Measurements from ENCODE around the gene ATG2B.
"Not testable (repeated sequence)": the region's sequence is repeated elsewhere in the genome, so short reads cannot be mapped to it uniquely, and the experiment has no call there.

Gene ATG2B

DNA sequence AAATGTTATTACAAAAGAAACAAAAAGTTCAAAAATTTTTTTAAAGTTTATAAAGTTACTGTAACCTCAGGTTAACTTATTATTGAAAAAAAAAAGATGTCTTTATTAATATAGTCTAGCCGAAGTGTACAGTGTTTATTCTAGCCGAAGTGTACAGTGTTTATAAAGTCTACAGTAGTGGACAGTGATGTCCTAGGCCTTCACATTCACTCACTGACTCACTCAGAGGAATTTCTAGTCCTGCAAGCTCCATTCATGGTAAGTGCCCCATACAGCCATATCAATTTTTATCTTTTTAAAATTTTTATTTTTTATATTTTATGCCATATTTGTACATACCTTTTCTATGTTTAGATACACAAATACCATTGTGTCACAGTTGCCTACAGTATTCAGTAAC, 10.4 kb downstream of the ATG2B start:
- Histone ChIP-seq H4K20me1 (ENCODE audit: insufficient read depth, low read length, poor library complexity, severe bottlenecking) (no peaks in the 10 kb centered on the region), H3K36me3 (ENCODE audit: insufficient read depth, low read length) (no peaks in the 10 kb centered on the region), H2AFZ (ENCODE audit: low read length) (no peak overlapping the region)

DNA sequence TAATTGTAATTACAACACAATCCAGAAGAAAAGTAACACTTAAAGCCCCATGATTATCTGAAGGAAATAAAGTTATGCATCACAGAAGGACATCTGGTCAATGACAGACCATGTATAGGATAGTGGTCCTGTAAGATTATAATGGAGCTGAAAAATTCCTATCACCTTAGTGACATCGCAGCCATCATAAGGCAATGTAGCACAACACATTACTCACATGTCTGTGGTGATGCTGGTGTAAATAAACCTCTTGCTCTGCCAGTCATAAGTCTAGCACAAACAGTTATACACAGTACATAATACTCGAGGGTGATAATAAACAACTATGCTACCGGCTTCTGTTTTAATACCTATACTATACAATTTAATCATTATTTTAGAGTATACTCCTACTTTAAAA, 11.2 kb downstream of the ATG2B start:
- Histone ChIP-seq H4K20me1 (ENCODE audit: insufficient read depth, low read length, poor library complexity, severe bottlenecking) (no peaks in the 10 kb centered on the region), H3K27me3 (ENCODE audit: insufficient read depth, low read length, poor library complexity, severe bottlenecking) (no peaks in the 10 kb centered on the region), H2AFZ (ENCODE audit: low read length) (no peak overlapping the region), H3K9ac (ENCODE audit: low read depth, low read length, poor library complexity, severe bottlenecking) (no peak overlapping the region), H3K79me2 (ENCODE audit: insufficient read depth, low read length) (peaks cover 17% of the 10 kb centered on the region; the same call in 1 of the 2 replicates), H3K36me3 (ENCODE audit: insufficient read depth, low read length) (no peaks in the 10 kb centered on the region), H3K9me2 (replicated peaks; ENCODE audit: low read depth, low read length) (no peaks in the 10 kb centered on the region), H3K4me1 (ENCODE audit: insufficient read depth, low read length, poor library complexity, severe bottlenecking) (no peaks in the 10 kb centered on the region), H3K4me3 (ENCODE audit: low read length, poor library complexity, severe bottlenecking) (no peak overlapping the region), H3K4me2 (ENCODE audit: low read depth, low read length, poor library complexity, severe bottlenecking) (no peak overlapping the region), H3F3A (ENCODE audit: low read depth) (no peaks in the 10 kb centered on the region), H3K9me3 (ENCODE audit: insufficient read depth, low read depth, low read length) (no peaks in the 10 kb centered on the region)
- TF ChIP-seq, protein P1, sequence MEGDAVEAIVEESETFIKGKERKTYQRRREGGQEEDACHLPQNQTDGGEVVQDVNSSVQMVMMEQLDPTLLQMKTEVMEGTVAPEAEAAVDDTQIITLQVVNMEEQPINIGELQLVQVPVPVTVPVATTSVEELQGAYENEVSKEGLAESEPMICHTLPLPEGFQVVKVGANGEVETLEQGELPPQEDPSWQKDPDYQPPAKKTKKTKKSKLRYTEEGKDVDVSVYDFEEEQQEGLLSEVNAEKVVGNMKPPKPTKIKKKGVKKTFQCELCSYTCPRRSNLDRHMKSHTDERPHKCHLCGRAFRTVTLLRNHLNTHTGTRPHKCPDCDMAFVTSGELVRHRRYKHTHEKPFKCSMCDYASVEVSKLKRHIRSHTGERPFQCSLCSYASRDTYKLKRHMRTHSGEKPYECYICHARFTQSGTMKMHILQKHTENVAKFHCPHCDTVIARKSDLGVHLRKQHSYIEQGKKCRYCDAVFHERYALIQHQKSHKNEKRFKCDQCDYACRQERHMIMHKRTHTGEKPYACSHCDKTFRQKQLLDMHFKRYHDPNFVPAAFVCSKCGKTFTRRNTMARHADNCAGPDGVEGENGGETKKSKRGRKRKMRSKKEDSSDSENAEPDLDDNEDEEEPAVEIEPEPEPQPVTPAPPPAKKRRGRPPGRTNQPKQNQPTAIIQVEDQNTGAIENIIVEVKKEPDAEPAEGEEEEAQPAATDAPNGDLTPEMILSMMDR (conservative IDR thresholded peaks at IDR 0.05; ENCODE audit: low read length), result no peak

More for the DNA sequence above, 10.4 kb downstream of the ATG2B start:
- no peaks in the 10 kb centered on the region for H3K9me2 ChIP-seq (replicated peaks; ENCODE audit: low read depth, low read length)
- no peak overlapping the region for H3K4me2 ChIP-seq (ENCODE audit: low read depth, low read length, poor library complexity, severe bottlenecking)
- no peaks in the 10 kb centered on the region for H3F3A ChIP-seq (ENCODE audit: low read depth)
- no peaks in the 10 kb centered on the region for H3K27me3 ChIP-seq (ENCODE audit: insufficient read depth, low read length, poor library complexity, severe bottlenecking)
- peaks cover 23% of the 10 kb centered on the region; the same call in 1 of the 2 replicates for H3K79me2 ChIP-seq (ENCODE audit: insufficient read depth, low read length)
- H3K4me3 ChIP-seq (ENCODE audit: low read length, poor library complexity, severe bottlenecking), result no peak overlapping the region
- no peaks in the 10 kb centered on the region for H3K9me3 ChIP-seq (ENCODE audit: insufficient read depth, low read depth, low read length)
- H3K9ac ChIP-seq (ENCODE audit: low read depth, low read length, poor library complexity, severe bottlenecking), result no peak overlapping the region
- H3K4me1 ChIP-seq (ENCODE audit: insufficient read depth, low read length, poor library complexity, severe bottlenecking), result no peaks in the 10 kb centered on the region
- TF ChIP-seq EZH2phosphoT487 (IDR thresholded peaks at IDR 0.05; ENCODE audit: borderline replicate concordance), result no peak
- TF ChIP-seq, protein P1 (conservative IDR thresholded peaks at IDR 0.05; ENCODE audit: low read length), result no peak

DNA sequence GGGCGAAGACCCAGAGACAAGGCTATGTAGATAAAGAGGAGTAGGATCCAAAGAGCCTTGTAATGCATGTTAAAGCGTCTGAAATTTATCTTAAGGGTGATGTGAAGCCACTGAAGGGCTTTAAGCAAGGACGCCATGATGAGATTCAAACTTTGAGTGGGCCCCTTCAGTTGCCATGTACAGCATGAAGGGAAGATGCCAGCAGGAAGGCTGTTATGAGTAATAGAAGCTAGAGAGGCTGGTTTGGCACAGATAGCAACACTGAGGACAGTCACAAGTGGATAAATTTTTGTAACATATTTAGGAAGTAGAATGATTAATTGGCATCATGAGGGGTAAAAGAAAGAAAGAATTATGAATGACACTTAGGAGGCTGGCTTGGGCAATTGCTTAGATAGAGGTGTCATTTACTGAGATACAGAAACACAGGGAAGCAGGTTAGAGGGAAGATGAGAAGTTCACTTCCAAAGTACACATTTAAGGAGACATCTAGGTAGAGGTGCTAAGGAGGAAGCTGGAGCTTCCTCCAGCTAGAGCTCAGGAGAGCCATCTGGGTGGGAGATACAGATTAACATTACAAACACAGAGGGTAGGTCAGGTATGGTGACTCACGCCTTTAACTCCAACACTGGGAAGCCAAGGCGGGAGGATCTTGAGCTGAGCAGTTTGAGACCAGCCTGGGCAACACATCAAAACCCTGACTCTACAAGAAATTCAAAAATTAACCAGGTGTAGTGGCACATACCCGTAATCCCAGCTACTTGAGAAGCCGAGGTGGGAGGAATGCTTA, 13.7 kb downstream of the ATG2B start:
- H4K20me1 ChIP-seq (ENCODE audit: insufficient read depth, low read length, poor library complexity, severe bottlenecking), result no peaks in the 10 kb centered on the region
- H3K4me3 ChIP-seq (ENCODE audit: low read length, poor library complexity, severe bottlenecking), result no peak overlapping the region
- H3K4me1 ChIP-seq (ENCODE audit: insufficient read depth, low read length, poor library complexity, severe bottlenecking), result no peaks in the 10 kb centered on the region
- H3F3A ChIP-seq (ENCODE audit: low read depth), result no peaks in the 10 kb centered on the region
- H3K27me3 ChIP-seq (ENCODE audit: insufficient read depth, low read length, poor library complexity, severe bottlenecking), result no peaks in the 10 kb centered on the region
- peaks cover 4% of the 10 kb centered on the region; the same call in 1 of the 2 replicates for H3K79me2 ChIP-seq (ENCODE audit: insufficient read depth, low read length)
- no peaks in the 10 kb centered on the region for H3K9me2 ChIP-seq (replicated peaks; ENCODE audit: low read depth, low read length)
- no peak overlapping the region for H2AFZ ChIP-seq (ENCODE audit: low read length)
- no peak overlapping the region for H3K4me2 ChIP-seq (ENCODE audit: low read depth, low read length, poor library complexity, severe bottlenecking)
- TF ChIP-seq, protein P1 (conservative IDR thresholded peaks at IDR 0.05; ENCODE audit: low read length), result no peak
- TF ChIP-seq EZH2phosphoT487 (IDR thresholded peaks at IDR 0.05; ENCODE audit: borderline replicate concordance), result no peak
- no peaks in the 10 kb centered on the region for H3K36me3 ChIP-seq (ENCODE audit: insufficient read depth, low read length)
- H3K9me3 ChIP-seq (ENCODE audit: insufficient read depth, low read depth, low read length), result no peaks in the 10 kb centered on the region
- no peak overlapping the region for H3K9ac ChIP-seq (ENCODE audit: low read depth, low read length, poor library complexity, severe bottlenecking)

DNA sequence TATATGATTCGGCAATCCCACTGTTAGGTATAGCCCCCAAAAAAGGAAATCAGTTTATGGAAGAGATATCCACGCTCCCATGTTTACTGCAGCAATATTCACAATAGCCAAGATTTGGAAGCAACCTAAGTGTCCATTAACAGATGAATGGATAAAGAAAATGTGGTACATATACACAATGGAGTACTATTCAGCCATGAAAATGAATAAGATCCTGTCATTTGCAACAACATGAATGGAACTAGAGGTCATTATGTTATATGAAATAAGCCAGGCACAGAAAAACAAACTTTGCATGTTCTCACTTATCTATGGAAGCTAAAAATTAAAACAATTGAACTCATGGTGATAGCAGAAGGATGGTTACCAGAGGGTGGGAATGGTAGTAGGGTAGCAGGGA, 15.2 kb downstream of the ATG2B start:
- not testable (repeated sequence) for H3K36me3 ChIP-seq (ENCODE audit: insufficient read depth, low read length); H3K4me2 ChIP-seq (ENCODE audit: low read depth, low read length, poor library complexity, severe bottlenecking); H3K79me2 ChIP-seq (ENCODE audit: insufficient read depth, low read length); H2AFZ ChIP-seq (ENCODE audit: low read length); H3K4me1 ChIP-seq (ENCODE audit: insufficient read depth, low read length, poor library complexity, severe bottlenecking); H3K4me3 ChIP-seq (ENCODE audit: low read length, poor library complexity, severe bottlenecking); H3K27me3 ChIP-seq (ENCODE audit: insufficient read depth, low read length, poor library complexity, severe bottlenecking); H3K9me2 ChIP-seq (replicated peaks; ENCODE audit: low read depth, low read length); H4K20me1 ChIP-seq (ENCODE audit: insufficient read depth, low read length, poor library complexity, severe bottlenecking); H3F3A ChIP-seq (ENCODE audit: low read depth); H3K9me3 ChIP-seq (ENCODE audit: insufficient read depth, low read depth, low read length); H3K9ac ChIP-seq (ENCODE audit: low read depth, low read length, poor library complexity, severe bottlenecking)

All from Loucy (cell line).